GM18498 (cell line): ENCODE measurements around the gene KAT6B.

Source experiments
- ATAC-seq: cut with Tn5 transposase; IDR thresholded peaks from one replicate; pipeline ENCODE4 v1.9.1; 2021; ENCODE audit warnings: mild to moderate bottlenecking, moderate library complexity; ENCODE audit not compliant: unreplicated experiment

The KAT6B gene

DNA sequence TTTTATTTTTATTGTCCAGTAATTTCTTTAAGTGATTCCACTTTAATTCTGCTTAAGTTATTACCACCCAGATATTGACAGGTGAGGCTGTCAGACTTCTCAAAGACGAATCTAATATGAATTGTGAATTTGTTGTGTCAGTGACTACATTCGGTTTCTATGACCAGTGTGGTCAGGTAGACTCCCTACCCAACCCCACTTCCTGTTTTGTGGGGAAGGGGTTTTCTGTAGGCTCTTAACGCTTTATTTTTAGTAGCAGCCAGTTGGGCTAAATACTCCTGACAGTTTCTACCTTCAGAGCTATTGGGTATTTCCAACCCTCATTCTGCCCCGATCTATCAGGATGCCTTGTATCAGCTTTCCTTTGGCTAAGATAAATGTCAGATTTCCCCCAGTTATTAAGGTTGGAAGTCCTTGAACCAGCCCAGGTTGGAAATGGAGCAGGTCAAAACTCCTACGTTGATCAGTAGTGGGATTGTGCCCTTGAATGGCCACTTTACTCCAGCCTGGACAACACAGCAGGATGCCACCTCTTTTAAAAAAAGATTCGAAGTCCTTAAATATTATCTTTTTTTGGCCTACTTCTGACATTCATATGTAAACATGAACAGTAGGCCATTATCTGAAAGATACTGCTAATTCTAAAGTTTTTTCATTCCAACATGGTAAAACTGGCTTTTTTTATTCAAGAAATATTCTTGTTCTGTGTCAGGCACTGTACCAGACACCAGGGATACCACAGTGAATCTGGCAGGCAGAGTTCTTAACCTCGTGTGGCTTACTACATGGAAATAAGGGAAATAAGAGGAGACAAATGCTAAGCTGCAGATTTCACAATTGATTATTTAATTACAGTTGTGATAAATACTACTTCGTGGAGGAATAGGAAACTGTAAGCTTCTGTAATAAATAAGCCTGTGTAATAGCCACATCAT, 151.8 kb downstream of the KAT6B start:
- peak; percentile 89 for ATAC-seq

DNA sequence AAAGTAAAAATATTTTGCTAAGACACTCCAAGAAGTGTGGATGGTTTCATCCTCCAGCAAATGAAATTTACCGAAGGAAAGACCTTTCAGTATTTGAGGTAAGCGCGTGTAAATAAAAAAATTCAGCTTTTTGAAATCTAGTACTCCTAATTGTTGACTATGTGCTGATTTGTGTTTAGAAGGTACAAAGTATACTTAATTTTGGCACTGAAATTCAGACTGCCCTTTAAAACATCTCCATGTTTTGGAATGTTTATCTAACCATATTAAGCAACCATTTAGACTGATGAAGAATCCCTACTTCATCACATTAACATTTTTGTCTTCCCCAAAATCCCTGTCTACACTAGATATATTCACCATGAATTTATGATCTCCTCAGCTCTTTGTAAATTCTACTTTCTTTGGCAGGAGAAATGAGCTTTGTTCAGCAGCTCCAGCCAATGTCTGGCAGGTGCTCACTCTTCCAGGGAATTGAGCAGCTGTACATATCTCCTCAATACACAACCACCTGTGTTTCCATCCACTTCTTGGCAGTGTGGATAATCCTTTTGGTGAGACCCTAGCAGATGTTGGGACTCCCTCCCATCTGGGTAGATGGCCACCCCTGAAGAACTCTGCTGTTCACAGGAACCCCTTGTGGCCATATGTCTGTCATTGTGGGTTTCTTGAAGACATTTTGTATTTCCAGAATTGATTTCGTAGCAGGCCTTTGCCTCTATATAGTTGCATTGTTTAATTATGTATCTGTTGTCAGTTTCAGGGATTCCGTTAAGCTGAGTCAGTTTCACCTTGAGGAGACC, 155.6 kb downstream of the KAT6B start:
- ATAC-seq = no peak

DNA sequence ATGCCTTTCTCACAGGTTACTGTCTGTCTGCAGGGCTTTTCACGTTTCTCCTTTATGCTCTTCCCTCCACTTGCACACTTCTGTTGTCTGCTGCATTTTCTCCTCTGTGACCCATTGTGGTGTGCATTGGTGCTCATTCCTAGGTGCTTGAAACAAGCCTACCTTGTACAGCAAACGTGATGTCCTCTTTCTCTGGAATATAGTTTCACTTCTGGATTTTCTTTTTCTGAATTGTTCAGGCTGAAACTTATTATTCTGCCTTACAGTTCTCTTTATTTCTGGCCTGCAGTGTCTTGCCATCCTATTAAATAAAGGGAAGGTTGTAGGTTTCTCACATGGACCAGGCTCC, 156.2 kb downstream of the KAT6B start:
- ATAC-seq = no peak

DNA sequence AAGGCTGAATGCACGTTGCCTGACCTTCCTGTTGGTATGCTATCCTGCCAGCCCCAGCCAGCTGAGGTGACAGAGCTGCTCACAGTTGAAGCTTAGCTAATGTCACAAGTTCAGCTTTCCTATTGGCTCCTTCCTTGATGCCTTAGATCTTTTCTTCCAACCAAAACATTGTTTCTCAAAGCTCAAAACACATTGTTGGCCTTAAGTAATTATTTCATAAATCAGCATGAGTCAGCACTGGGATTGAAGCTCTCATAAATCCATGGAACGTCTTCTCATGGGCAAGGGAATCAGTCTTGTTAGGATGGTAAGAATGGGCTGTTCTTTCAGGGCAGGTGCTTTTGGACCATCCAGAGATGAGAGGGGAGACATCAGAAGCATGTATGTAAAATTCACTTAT, 157.0 kb downstream of the KAT6B start:
- ATAC-seq = no peak

DNA sequence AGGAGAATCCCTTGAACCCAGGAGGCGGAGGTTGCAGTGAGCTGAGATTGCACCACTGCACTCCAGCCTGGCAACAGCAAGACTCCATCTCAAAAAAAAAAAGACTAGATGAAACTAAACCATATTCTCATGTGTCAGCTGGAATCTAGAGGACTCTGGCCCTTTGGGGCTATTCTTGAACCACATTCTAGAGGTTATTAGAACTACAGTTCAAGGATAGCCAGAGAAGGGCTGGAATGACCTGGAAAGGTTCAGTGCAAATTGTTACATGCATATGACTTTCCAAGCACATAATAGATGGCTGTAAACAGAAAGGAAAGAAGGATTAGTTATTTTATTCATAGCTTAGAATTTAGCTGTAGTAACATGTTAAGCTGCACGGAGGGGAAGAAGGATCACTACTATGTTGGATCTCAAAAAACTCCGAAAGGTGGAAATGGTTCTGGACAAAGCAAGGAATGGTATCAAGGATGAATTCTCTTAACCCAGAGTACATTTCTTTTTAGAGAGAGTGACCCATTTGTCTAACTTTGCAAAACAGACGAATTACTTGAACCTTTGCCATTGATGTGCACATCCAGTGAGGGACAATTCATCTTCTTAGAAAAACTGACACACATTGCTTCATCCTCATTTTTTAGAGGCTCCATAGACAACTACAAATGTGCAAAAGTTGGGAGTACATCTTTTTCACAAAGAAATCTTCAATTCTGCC, 161.1 kb downstream of the KAT6B start:
- no peak for ATAC-seq

DNA sequence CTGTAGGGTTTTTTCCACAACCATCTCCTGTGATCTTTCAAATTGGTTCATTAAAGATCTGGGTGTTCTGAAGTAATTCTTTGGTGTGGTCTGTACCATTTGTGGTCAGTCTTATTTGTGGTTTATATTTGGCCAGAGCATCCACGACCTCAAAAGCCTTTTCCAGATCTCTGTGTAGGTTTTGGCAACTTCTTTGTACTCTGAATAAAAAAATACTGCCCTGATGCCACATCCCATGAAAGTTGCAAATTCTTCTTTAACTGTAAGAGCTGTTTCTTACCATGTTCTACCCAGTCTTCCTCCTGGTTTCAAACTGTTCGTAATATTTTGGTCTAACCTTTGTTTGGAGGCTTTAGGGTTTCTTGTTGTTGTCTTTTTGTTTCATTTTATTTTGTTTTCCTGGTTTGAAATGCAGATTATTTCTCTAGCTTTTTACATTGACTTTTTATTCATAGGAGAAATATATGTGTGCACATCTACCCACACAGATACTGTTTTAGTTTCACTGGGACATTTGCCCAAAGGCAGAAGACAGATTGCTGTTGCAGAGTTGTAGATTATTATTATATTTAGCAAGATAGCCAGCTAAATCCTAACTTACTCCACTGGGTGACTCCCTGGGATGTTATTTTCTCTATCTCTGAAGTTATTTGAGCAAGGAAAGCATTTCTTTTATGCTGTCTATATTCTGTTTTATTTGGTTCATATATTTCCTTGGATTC, 161.8 kb downstream of the KAT6B start:
- ATAC-seq = no peak

DNA sequence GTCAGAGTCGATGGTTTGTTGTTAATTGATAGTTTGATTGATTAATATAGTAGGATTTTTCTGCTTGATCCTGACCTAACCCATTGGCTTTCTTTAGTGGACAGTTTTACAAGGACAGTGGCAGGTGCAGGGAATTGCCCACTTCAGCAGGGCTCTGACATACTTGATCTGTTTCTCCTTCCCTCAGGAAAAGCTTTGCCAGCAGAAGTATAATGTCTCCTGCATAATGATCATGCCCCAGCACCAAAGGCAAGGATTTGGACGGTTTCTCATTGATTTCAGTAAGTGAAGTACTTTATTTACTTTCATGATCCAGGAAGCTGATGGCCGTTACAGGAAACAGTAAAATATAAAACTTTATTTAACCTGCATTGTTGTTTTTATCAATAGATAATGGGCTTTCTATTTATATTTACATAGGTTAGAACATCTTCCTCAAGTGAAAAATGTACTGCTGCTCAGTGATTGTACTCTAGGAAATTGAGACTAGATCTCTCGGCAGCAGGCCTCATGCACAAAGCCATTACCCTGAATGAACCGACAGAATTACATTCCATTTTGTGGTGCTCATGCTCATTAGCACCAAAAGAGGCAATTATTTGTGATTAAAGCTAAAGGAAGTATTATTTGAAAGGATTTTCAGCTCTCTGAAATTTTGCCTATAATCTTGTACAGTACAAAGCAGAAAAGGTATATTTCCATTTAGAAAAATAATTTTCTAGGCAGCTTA, 162.6 kb downstream of the KAT6B start:
- ATAC-seq = no peak

DNA sequence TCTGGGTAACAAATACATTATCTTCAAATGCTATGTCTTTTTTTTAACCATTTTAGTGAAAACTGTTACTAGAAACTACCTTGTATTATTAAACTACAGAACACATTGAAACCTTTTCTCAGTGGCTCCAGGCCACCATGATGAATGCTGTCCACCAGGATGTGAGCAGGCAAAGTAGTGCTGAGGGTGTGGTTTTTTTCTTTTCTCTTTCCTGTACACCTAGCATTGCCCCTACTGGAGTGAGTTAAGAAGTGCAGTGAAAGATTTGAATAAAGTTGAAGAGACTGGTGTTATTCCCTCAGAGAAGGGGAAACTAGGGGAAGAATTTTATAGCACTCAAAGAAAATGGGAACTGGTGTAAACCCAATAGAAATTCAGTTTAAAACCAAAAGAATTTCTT, 165.0 kb downstream of the KAT6B start:
- ATAC-seq = no peak

DNA sequence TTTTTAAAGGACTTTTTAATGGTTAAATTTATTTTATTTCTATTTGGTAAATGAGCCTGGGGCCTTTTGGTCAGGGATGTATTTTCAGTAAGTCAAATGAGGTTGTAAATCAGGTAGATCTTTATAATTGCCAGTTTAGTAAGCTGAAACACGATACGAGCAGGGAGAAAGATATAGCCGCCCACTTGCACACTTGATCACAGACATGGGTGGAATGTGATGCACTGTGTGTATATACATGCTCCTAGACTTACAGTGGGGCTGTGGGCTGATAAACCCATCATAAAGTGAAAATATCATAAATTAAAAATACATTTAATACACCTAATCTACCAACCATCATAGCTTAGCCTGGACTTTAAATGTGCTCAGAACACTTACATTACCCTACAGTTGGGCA, 165.7 kb downstream of the KAT6B start:
- no peak for ATAC-seq

DNA sequence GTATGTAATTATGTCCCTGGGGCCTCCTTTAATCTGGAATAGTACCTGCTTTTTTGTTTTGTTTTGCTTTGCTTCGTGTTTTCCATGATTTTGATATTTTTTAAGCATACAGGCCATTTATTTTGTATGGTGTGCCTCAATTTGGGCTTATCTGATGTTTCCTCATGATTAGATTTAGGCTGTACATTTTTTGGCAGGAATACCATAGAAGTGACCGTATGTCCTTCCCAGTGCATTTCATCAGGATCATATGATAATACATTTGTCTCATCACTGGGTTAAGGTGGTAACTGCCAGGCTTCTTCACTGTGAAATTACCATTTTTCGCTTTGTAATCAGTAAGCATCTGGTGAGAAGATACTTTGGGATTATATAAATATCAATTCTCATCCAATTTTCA, 167.2 kb downstream of the KAT6B start:
- no peak for ATAC-seq

DNA sequence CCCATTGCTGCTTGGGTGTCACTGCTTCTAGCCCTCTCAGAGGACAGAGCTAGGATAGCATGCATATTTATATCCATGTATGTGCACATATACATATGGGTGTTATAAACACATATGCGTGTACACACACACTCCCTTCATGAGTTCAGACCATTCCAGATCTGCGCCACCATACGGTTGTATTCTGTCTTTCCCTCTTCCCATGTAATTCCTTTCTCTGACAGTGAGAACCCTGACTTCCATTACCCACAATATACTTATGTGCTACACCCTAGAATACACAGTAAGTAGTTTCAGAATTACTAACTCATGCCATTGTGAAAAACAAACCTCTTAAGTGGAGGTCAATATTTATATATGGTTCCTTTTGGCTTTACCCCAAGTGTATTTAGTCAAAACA, 168.5 kb downstream of the KAT6B start:
- ATAC-seq = no peak

DNA sequence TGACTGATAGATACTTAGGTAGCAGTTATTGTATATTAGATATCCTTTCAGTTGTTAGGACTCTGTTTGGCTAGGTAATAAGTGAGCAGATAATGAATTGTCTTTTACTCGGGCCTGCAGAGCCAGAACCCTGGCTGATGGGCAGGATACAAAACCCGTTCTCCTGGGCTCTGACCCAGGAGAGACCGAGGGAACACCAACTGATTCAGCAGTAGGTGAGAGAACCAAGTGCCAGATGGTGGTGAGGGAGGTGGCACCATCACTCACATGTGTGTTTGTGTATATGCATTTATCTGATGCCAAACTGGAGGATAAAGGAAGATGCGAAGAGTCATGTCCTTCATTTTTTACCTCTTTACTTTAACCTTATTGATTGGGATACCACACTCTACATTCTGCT, 169.4 kb downstream of the KAT6B start:
- no peak for ATAC-seq

DNA sequence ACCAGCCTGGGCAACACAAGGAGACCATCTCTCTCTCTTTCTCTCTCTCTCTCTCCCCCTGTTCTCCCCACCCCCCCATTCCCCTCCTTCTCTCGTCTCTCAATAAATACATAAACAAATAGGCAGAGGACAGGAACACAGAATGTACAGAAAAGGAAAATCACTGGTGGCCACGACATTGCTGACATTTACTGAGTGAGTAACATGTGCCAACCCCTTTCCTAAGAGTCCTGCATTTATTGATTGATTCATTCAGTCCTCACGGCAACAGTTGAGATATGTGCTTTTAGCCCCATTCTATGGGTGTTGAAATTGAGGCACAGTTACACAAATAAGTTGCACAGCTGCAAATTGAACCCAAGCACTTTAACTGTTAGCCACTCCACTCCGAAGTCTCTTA, 170.8 kb downstream of the KAT6B start:
- ATAC-seq = no peak

DNA sequence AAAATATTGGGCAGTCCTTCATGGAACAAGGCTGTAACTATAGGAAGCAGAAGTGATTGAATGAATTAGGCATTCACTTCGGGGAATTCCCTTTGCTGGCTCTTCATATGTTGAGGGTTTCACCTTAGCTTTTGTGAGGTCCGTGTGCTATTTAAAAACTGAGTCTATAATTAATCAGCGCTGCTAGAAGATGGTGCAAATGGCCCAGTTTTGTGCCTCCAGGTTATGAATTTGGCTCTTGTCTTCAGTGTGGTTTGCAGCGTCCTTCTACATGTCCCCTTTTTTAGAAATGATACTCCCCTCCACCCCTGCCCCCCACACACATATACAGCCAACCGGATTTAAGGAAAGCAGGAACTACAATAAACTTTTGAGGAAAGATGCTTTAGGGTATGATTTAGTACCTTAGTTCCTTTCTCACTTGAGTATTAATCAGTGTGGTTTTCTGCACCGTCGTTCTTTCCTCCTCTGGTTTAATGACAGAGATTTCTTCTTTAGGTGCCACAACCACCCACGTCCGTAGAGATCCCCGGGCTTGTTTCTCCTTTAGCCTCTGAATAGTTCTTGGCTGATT, 174.4 kb downstream of the KAT6B start:
- ATAC-seq = peak; percentile 78

DNA sequence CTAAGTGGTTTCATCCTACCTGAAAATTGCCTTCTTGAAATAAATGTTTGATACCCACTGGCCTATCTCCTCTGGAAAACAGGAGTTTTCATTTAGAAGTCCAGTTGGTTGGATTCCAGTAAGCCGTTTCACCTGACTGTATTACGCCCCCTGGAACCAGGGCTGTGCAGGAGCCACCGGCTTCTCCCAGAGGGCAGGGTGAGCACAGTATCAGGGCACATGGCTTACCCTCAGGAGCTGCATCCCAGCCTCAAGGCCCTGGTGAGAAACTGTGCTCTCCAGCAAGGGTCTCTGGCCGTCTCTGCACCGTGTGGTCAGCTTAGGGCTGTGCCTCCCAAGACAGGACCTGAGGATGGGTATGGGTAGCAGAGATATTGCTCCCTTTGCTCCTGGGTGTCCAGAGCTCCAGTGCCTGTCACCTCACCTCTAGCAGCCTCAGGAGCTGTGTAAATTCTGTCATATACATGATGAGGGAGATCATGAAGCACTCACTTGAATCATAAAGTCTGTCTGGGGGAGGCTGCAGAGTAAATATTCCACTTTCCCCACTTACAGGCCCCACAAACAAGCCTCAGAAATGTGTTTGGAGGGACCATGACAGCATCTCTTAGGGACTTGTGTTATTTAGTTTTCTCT, 175.4 kb downstream of the KAT6B start:
- no peak for ATAC-seq

DNA sequence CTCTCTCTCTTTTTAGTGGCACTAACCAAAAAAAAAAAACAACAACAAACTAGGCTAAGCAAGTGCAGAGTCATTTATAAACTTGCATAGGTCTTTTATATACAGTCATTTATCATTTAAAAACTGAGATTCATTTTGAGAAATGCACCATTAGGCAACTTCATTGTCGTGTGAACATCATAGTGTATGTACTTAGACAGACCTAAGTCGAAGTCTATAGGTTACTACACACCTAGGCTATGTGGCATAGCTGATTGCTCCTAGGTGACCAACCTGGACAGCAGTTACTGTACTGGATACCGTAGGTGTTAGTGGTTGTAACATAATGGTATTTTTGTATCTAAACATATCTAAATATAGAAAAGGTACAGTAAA, 175.9 kb downstream of the KAT6B start:
- ATAC-seq = no peak

DNA sequence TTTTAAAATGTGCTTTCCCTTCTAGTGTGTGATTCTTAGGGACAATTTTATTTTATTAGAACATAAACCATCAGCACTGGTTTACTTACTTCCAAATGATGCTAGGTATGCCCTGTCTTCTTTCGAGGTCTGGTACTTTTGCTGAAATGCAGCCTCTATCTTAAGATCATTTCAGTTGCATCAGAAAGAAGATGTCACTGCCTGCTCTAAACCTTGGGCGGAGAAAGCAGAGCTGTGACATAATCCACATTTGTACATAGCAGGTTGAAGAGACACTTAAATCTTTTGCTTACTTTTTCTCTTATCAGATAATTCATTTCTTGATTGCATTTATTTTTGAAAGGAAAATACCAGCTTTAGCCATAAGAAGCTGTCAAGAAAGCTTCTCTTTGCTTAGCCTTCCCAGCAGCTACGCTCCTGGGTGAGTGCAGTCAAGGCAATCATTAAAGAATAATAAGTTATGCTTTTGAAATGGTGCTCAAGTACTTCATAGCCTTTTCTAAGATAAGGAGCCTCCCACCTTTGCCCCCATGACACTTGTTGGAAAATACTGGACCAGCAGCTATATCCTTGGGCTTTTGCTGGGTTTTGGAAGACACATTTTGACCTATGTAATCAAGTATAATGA, 176.7 kb downstream of the KAT6B start:
- ATAC-seq = no peak

DNA sequence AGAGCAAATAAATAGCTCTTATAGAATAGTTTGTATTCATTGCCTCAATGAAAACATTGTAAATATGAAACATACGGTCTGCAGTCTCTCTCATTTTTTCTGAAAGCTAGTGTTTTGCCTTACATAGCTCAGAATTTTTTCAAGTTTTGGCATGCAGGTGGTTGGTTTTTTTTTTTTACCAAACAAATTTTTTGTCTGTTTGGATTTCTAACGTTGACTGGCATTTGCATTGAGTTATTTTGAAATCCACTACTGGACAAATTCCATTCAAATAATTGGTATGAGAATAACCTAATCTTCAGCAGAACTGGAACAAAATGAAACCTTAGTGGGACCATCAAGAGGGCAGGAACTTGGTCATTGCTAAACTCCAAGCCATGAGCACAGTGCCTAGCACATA, 177.5 kb downstream of the KAT6B start:
- ATAC-seq = no peak

DNA sequence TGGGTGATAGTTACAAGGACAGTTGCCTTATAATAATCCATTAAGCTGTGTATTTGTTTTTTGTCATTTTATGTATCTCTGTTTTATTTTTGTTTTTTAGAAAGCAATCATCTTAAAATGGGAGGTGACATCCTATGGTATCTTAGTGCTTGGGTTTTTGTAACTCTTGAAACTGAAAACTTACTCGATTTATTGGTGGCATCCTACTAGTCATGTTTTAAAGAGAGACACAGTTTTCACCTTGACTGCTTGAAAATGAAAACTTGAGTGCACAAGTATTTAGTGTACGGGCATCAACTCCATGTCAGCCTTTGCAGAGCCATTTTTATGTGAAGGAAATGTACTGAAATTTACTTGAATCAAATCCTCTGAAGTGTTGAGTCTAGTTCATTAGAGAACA, 181.2 kb downstream of the KAT6B start:
- no peak for ATAC-seq
